ENCODE results near the gene UBE3A. TPM values are rescaled to one million over a fixed set of nuclear protein-coding genes. Genes with fewer than 3 reads are reported as not detected.

UBE3A gene
- 91.2 and 94.0 TPM in 2 replicates for total RNA-seq

DNA sequence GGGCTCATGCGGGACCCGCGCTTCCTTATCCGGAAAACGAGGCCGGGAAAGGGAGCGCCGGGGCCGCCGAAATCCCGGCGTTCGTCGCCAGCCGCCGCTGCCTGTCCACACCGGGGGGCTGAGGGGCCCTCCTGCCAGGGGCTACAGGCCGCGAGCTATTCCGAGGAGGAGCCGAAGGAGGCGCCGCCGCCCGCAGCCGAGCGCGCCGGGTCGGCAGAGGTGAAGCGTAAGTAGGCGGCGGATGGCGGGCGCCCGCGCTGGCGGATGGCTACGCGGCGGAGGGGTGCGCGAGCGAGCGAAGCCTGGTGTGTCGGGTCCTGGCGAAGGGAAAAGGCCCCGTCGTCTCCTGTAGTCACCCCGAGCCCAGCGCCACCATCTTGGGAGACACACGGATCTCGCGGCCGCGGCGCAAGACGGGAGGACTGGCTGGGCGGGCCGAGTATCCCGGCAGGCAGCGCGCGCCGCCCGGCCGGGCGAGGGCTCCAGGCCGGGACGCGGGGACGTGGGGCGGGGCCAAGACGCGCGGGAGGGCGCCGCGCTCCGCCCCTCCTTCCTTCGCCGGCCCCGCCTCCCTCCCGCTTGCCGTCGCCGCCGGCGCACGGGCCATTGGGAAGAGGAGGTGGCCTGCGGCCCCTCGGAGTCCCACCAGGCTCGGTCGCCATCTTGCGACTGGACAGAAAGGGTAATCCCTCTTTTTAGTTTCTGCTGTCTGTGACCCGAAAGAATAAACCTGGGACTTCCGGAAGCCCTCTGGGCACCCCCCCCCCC lies at the start of gene UBE3A:
Gene UBE3A (minus strand): TSS at position 424 of the 768 bp plus-strand sequence. CDS start 29,917 bp downstream, outside the sequence.
- peaks cover 43% of the 10 kb centered on the region for H4K20me1 ChIP-seq (ENCODE audit: insufficient read depth, low read length)
- H2AFZ ChIP-seq (ENCODE audit: low read length), result peak within 1 kb of the TSS; percentile 100
- H3K27me3 ChIP-seq (ENCODE audit: insufficient read depth, low read length), result no peaks in the 10 kb centered on the region
- no peaks in the 10 kb centered on the region for H3K36me3 ChIP-seq (ENCODE audit: insufficient read depth, low read length)
- H3K9me3 ChIP-seq (ENCODE audit: low read depth, low read length), result no peaks in the 10 kb centered on the region
- peak within 1 kb of the TSS; percentile 87 for H3K27ac ChIP-seq (ENCODE audit: low read depth, low read length)
- H3K4me3 ChIP-seq (ENCODE audit: insufficient read depth, low read length), result peak within 1 kb of the TSS; percentile 94
- H3K79me2 ChIP-seq (ENCODE audit: insufficient read depth, low read length), result peaks cover 55% of the 10 kb centered on the region
- TF ChIP-seq, protein P1, sequence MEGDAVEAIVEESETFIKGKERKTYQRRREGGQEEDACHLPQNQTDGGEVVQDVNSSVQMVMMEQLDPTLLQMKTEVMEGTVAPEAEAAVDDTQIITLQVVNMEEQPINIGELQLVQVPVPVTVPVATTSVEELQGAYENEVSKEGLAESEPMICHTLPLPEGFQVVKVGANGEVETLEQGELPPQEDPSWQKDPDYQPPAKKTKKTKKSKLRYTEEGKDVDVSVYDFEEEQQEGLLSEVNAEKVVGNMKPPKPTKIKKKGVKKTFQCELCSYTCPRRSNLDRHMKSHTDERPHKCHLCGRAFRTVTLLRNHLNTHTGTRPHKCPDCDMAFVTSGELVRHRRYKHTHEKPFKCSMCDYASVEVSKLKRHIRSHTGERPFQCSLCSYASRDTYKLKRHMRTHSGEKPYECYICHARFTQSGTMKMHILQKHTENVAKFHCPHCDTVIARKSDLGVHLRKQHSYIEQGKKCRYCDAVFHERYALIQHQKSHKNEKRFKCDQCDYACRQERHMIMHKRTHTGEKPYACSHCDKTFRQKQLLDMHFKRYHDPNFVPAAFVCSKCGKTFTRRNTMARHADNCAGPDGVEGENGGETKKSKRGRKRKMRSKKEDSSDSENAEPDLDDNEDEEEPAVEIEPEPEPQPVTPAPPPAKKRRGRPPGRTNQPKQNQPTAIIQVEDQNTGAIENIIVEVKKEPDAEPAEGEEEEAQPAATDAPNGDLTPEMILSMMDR (IDR thresholded peaks at IDR 0.05; ENCODE audit: extremely low read depth, low read depth, low read length), result peak; percentile 20
- peak within 1 kb of the TSS; percentile 99 for H3K4me2 ChIP-seq (ENCODE audit: insufficient read depth, low read length)
- DNase-seq (ENCODE audit: insufficient read length, low spot score, missing footprints), result peak; percentile 99
- H3K4me1 ChIP-seq (ENCODE audit: insufficient read depth, low read length), result peaks cover 20% of the 10 kb centered on the region

DNA sequence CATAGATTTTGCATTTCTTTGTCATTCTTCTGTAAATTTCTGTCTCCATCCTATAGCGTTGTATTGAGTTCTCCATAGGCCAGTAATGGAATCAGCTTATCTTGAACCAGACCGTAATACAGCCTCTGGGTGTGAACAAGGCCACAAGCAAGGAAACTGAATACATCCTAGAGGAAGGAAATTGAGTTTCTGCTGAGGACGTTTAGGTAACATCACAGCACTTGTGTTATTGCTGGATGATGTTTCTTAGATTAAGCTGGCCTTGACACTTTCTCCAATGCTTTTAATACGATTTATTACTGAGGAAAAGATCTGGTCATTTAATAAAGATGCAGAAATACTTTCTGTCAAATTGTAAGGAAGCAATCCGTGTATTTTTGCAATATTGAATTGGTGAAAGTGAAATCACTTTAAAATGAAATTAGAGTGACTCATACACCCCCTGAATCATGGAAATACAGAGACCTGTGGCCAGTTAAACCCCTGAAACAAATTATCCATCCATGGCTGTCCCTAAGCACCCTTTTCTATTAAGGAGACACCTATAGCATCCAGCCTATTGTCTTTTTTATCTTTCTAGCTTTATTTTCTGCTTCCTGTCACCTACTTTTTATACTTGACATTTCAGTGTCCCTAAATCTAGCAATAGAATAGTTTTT lies 48.5 kb upstream of the UBE3A start:
- peaks cover 2% of the 10 kb centered on the region for H3K9me3 ChIP-seq (ENCODE audit: low read depth, low read length)
- no peak overlapping the region for H3K27ac ChIP-seq (ENCODE audit: low read depth, low read length)
- DNase-seq (ENCODE audit: insufficient read length, low spot score, missing footprints), result no peak
- H3K27me3 ChIP-seq (ENCODE audit: insufficient read depth, low read length), result no peaks in the 10 kb centered on the region
- no peaks in the 10 kb centered on the region for H3K4me1 ChIP-seq (ENCODE audit: insufficient read depth, low read length)
- TF ChIP-seq, protein P1 (IDR thresholded peaks at IDR 0.05; ENCODE audit: extremely low read depth, low read depth, low read length), result no peak
- H4K20me1 ChIP-seq (ENCODE audit: insufficient read depth, low read length), result no peaks in the 10 kb centered on the region
- H3K79me2 ChIP-seq (ENCODE audit: insufficient read depth, low read length), result no peaks in the 10 kb centered on the region
- H3K4me3 ChIP-seq (ENCODE audit: insufficient read depth, low read length), result no peak overlapping the region
- H2AFZ ChIP-seq (ENCODE audit: low read length), result no peak overlapping the region
- no peaks in the 10 kb centered on the region for H3K36me3 ChIP-seq (ENCODE audit: insufficient read depth, low read length)
- H3K4me2 ChIP-seq (ENCODE audit: insufficient read depth, low read length), result no peak overlapping the region

- Histone ChIP-seq H3K27me3 (ENCODE audit: insufficient read depth, low read length) (no peaks in the 10 kb centered on the region), H3K4me3 (ENCODE audit: insufficient read depth, low read length) (no peak overlapping the region), H3K4me1 (ENCODE audit: insufficient read depth, low read length) (no peaks in the 10 kb centered on the region), H3K36me3 (ENCODE audit: insufficient read depth, low read length) (no peaks in the 10 kb centered on the region), H3K4me2 (ENCODE audit: insufficient read depth, low read length) (no peak overlapping the region), H4K20me1 (ENCODE audit: insufficient read depth, low read length) (no peaks in the 10 kb centered on the region), H3K27ac (ENCODE audit: low read depth, low read length) (no peak overlapping the region), H2AFZ (ENCODE audit: low read length) (no peak overlapping the region), H3K9me3 (ENCODE audit: low read depth, low read length) (peaks cover 2% of the 10 kb centered on the region), H3K79me2 (ENCODE audit: insufficient read depth, low read length) (no peaks in the 10 kb centered on the region)
- TF ChIP-seq, protein P1 (IDR thresholded peaks at IDR 0.05; ENCODE audit: extremely low read depth, low read depth, low read length), result no peak
- DNase-seq (ENCODE audit: insufficient read length, low spot score, missing footprints), result no peak
Observed at GRCh38 chr15:25486051-25486450, 47.2 kb upstream of the UBE3A start.

- Histone ChIP-seq H4K20me1 (ENCODE audit: insufficient read depth, low read length) (no peaks in the 10 kb centered on the region), H3K79me2 (ENCODE audit: insufficient read depth, low read length) (no peaks in the 10 kb centered on the region), H2AFZ (ENCODE audit: low read length) (no peak overlapping the region), H3K27me3 (ENCODE audit: insufficient read depth, low read length) (no peaks in the 10 kb centered on the region), H3K36me3 (ENCODE audit: insufficient read depth, low read length) (no peaks in the 10 kb centered on the region), H3K4me1 (ENCODE audit: insufficient read depth, low read length) (no peaks in the 10 kb centered on the region), H3K4me3 (ENCODE audit: insufficient read depth, low read length) (no peak overlapping the region), H3K27ac (ENCODE audit: low read depth, low read length) (no peak overlapping the region), H3K9me3 (ENCODE audit: low read depth, low read length) (no peaks in the 10 kb centered on the region), H3K4me2 (ENCODE audit: insufficient read depth, low read length) (no peak overlapping the region)
- TF ChIP-seq, protein P1 (IDR thresholded peaks at IDR 0.05; ENCODE audit: extremely low read depth, low read depth, low read length), result no peak
- no peak for DNase-seq (ENCODE audit: insufficient read length, low spot score, missing footprints)
Observed at GRCh38 chr15:25481208-25481859, 42.5 kb upstream of the UBE3A start.

Data from osteoblast (primary cell).